ENCODE data around the gene IL17RE.
"Not testable (repeated sequence)": the region's sequence is repeated elsewhere in the genome, so short reads cannot be mapped to it uniquely, and the experiment has no call there.

Gene IL17RE

DNA sequence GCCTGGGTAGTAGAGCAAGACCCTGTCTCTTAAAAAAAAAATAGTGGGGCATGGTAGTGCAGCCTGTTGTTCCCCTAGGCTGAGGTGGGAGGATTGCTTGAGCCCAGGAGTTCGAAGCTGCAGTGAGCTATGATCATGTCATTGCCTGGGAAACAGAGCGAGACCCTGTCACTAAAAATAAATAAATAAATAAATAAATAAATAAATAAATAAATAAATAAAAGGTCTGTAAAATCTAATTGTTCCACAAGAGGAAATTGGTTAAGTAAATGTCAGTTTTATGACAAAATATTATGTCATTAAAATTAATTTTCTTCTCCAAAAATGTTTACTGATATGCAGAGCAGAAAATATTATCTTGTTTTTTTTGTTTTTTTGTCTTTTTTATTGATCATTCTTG, 36.3 kb downstream of the IL17RE start:
- TF ChIP-seq ZFP3 (CRISPR knock-in tag; IDR thresholded peaks at IDR 0.05), result no peak
- no peak for TF ChIP-seq ZFP30 (CRISPR knock-in tag; IDR thresholded peaks at IDR 0.05)
- TF ChIP-seq, protein P1, sequence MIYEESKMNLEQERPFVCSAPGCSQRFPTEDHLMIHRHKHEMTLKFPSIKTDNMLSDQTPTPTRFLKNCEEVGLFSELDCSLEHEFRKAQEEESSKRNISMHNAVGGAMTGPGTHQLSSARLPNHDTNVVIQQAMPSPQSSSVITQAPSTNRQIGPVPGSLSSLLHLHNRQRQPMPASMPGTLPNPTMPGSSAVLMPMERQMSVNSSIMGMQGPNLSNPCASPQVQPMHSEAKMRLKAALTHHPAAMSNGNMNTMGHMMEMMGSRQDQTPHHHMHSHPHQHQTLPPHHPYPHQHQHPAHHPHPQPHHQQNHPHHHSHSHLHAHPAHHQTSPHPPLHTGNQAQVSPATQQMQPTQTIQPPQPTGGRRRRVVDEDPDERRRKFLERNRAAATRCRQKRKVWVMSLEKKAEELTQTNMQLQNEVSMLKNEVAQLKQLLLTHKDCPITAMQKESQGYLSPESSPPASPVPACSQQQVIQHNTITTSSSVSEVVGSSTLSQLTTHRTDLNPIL (CRISPR knock-in tag; IDR thresholded peaks at IDR 0.05; ENCODE audit: low read depth), result no peak
- TF ChIP-seq ESRRG (CRISPR knock-in tag; IDR thresholded peaks at IDR 0.05), result no peak
- TF ChIP-seq, protein P2, sequence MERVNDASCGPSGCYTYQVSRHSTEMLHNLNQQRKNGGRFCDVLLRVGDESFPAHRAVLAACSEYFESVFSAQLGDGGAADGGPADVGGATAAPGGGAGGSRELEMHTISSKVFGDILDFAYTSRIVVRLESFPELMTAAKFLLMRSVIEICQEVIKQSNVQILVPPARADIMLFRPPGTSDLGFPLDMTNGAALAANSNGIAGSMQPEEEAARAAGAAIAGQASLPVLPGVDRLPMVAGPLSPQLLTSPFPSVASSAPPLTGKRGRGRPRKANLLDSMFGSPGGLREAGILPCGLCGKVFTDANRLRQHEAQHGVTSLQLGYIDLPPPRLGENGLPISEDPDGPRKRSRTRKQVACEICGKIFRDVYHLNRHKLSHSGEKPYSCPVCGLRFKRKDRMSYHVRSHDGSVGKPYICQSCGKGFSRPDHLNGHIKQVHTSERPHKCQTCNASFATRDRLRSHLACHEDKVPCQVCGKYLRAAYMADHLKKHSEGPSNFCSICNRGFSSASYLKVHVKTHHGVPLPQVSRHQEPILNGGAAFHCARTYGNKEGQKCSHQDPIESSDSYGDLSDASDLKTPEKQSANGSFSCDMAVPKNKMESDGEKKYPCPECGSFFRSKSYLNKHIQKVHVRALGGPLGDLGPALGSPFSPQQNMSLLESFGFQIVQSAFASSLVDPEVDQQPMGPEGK (CRISPR knock-in tag; IDR thresholded peaks at IDR 0.05; ENCODE audit: borderline replicate concordance), result no peak
- no peak for TF ChIP-seq PPARA (CRISPR knock-in tag; IDR thresholded peaks at IDR 0.05; ENCODE audit: borderline replicate concordance)
- no peak for TF ChIP-seq ZNF8 (CRISPR knock-in tag; IDR thresholded peaks at IDR 0.05)
- TF ChIP-seq CSDC2 (CRISPR knock-in tag; IDR thresholded peaks at IDR 0.05), result no peak
- TF ChIP-seq ZC3H10 (CRISPR knock-in tag; IDR thresholded peaks at IDR 0.05), result no peak
- TF ChIP-seq ISL1 (CRISPR knock-in tag; IDR thresholded peaks at IDR 0.05), result no peak
- no peak for TF ChIP-seq ZNF70 (CRISPR knock-in tag; IDR thresholded peaks at IDR 0.05)
- no peak for TF ChIP-seq ARNTL (CRISPR knock-in tag; IDR thresholded peaks at IDR 0.05; ENCODE audit: borderline replicate concordance, low read depth)
- no peak for TF ChIP-seq BACH2 (CRISPR knock-in tag; IDR thresholded peaks at IDR 0.05; ENCODE audit: borderline replicate concordance)
- TF ChIP-seq SNAI2 (CRISPR knock-in tag; IDR thresholded peaks at IDR 0.05), result no peak
- TF ChIP-seq OSR1 (CRISPR knock-in tag; IDR thresholded peaks at IDR 0.05), result no peak
- TF ChIP-seq TCF4 (CRISPR knock-in tag; IDR thresholded peaks at IDR 0.05; ENCODE audit: borderline replicate concordance), result no peak
- TF ChIP-seq, protein P3, sequence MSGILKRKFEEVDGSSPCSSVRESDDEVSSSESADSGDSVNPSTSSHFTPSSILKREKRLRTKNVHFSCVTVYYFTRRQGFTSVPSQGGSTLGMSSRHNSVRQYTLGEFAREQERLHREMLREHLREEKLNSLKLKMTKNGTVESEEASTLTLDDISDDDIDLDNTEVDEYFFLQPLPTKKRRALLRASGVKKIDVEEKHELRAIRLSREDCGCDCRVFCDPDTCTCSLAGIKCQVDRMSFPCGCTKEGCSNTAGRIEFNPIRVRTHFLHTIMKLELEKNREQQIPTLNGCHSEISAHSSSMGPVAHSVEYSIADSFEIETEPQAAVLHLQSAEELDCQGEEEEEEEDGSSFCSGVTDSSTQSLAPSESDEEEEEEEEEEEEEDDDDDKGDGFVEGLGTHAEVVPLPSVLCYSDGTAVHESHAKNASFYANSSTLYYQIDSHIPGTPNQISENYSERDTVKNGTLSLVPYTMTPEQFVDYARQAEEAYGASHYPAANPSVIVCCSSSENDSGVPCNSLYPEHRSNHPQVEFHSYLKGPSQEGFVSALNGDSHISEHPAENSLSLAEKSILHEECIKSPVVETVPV (CRISPR knock-in tag; IDR thresholded peaks at IDR 0.05), result no peak
- no peak for TF ChIP-seq TOX (CRISPR knock-in tag; IDR thresholded peaks at IDR 0.05; ENCODE audit: borderline replicate concordance)
- ATAC-seq, result no peak

DNA sequence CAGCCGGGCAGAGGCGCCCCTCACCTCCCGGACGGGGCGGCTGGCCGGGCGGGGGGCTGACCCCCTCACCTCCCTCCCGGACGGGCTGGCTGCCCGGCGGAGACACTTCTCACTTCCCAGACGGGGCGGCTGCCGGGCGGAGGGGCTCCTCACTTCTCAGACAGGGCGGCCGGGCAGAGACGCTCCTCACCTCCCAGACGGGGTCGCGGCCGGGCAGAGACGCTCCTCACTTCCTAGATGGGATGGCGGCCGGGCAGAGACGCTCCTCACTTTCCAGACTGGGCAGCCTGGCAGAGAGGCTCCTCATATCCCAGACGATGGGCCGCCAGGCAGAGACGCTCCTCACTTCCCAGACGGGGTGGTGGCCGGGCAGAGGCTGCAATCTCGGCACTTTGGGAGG, 37.3 kb downstream of the IL17RE start:
- ATAC-seq, result not testable (repeated sequence)

DNA sequence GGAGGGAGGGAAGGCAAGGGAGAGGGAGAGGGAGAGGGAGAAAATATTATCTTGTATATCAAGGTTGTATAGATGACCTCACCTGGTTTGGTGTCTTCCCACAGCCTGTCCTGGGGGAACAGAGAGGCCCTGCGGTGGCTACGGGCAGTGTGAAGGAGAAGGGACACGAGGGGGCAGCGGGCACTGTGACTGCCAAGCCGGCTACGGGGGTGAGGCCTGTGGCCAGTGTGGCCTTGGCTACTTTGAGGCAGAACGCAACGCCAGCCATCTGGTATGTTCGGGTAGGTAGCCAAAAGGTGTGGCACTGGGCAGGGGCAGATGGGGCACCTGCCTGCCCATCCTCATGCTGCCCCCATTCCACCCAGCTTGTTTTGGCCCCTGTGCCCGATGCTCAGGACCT, 38.1 kb downstream of the IL17RE start:
- no peak for ATAC-seq
- no peak for TF ChIP-seq ARNTL (CRISPR knock-in tag; IDR thresholded peaks at IDR 0.05; ENCODE audit: borderline replicate concordance, low read depth)
- no peak for TF ChIP-seq TCF4 (CRISPR knock-in tag; IDR thresholded peaks at IDR 0.05; ENCODE audit: borderline replicate concordance)
- no peak for TF ChIP-seq BACH2 (CRISPR knock-in tag; IDR thresholded peaks at IDR 0.05; ENCODE audit: borderline replicate concordance)
- no peak for TF ChIP-seq ZFP30 (CRISPR knock-in tag; IDR thresholded peaks at IDR 0.05)
- no peak for TF ChIP-seq PPARA (CRISPR knock-in tag; IDR thresholded peaks at IDR 0.05; ENCODE audit: borderline replicate concordance)

DNA sequence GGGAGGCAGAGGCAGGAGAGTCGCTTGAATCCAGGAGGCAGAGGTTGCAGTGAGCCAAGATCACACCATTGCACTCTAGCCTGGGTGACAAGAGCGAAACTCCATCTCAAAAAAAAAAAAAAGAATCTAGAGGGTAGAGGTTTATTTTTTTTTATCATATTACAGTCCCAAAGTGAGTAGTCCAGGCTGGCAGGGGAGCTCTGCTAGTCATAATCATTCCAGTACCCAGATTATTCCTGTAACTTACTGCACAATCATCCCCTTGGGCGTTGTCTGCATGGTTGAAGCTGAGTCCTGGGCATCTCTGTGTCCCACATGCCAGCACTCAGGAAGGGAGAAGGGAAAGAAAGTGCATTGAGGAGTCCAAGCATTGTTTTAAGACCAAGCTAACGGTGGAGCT, 39.5 kb downstream of the IL17RE start:
- TF ChIP-seq ZNF70 (CRISPR knock-in tag; IDR thresholded peaks at IDR 0.05) (no peak), ESRRG (CRISPR knock-in tag; IDR thresholded peaks at IDR 0.05) (no peak), OSR1 (CRISPR knock-in tag; IDR thresholded peaks at IDR 0.05) (no peak), SNAI2 (CRISPR knock-in tag; IDR thresholded peaks at IDR 0.05) (no peak), BACH2 (CRISPR knock-in tag; IDR thresholded peaks at IDR 0.05; ENCODE audit: borderline replicate concordance) (no peak), ZFP30 (CRISPR knock-in tag; IDR thresholded peaks at IDR 0.05) (no peak), GLIS3 (CRISPR knock-in tag; IDR thresholded peaks at IDR 0.05) (no peak)
- TF ChIP-seq, protein P4, sequence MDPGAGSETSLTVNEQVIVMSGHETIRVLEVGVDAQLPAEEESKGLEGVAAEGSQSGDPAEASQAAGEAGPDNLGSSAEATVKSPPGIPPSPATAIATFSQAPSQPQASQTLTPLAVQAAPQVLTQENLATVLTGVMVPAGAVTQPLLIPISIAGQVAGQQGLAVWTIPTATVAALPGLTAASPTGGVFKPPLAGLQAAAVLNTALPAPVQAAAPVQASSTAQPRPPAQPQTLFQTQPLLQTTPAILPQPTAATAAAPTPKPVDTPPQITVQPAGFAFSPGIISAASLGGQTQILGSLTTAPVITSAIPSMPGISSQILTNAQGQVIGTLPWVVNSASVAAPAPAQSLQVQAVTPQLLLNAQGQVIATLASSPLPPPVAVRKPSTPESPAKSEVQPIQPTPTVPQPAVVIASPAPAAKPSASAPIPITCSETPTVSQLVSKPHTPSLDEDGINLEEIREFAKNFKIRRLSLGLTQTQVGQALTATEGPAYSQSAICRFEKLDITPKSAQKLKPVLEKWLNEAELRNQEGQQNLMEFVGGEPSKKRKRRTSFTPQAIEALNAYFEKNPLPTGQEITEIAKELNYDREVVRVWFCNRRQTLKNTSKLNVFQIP (CRISPR knock-in tag; IDR thresholded peaks at IDR 0.05; ENCODE audit: borderline replicate concordance, low read depth), result no peak
- TF ChIP-seq, protein P3 (CRISPR knock-in tag; IDR thresholded peaks at IDR 0.05), result no peak
- ATAC-seq, result no peak
